ENCODE data around the gene KIF2A.
A peak's percentile ranks its signal among the peaks of the same experiment; 100 is the strongest.

KIF2A gene

GRCh38 chr5:62331921-62332320 lies 25.9 kb downstream of the KIF2A start:
- no peak for DNase-seq

- DNase-seq = no peak
Measured at GRCh38 chr5:62333250-62333794, 27.3 kb downstream of the KIF2A start.

- no peak for DNase-seq
Measured at GRCh38 chr5:62334082-62334481, 28.1 kb downstream of the KIF2A start.

GRCh38 chr5:62340392-62340791 lies 34.4 kb downstream of the KIF2A start:
- DNase-seq = no peak

- no peak for DNase-seq
Measured at GRCh38 chr5:62340979-62341378, 35.0 kb downstream of the KIF2A start.

GRCh38 chr5:62341783-62342475 lies 35.9 kb downstream of the KIF2A start:
- DNase-seq = peak; percentile 12

- DNase-seq = no peak
Measured at GRCh38 chr5:62342476-62342837, 36.5 kb downstream of the KIF2A start.

- no peak for DNase-seq
Measured at GRCh38 chr5:62343428-62343827, 37.4 kb downstream of the KIF2A start.

- DNase-seq = no peak
Measured at GRCh38 chr5:62346748-62347147, 40.7 kb downstream of the KIF2A start.

GRCh38 chr5:62347928-62348327 lies 41.9 kb downstream of the KIF2A start:
- DNase-seq = no peak

- no peak for DNase-seq
Measured at GRCh38 chr5:62348723-62349481, 42.9 kb downstream of the KIF2A start.

- DNase-seq = peak; percentile 69
Measured at GRCh38 chr5:62354028-62354874, 48.2 kb downstream of the KIF2A start.

- no peak for DNase-seq
Measured at GRCh38 chr5:62362701-62363100, 56.7 kb downstream of the KIF2A start.

GRCh38 chr5:62369039-62369438 lies 63.0 kb downstream of the KIF2A start:
- no peak for DNase-seq

- DNase-seq = no peak
Measured at GRCh38 chr5:62371409-62371808, 65.4 kb downstream of the KIF2A start.

- no peak for DNase-seq
Measured at GRCh38 chr5:62372600-62372999, 66.6 kb downstream of the KIF2A start.

- DNase-seq = no peak
Measured at GRCh38 chr5:62373382-62373781, 67.4 kb downstream of the KIF2A start.

GRCh38 chr5:62374090-62374489 lies 68.1 kb downstream of the KIF2A start:
- DNase-seq = no peak

GRCh38 chr5:62375627-62376026 lies 69.6 kb downstream of the KIF2A start:
- no peak for DNase-seq

- DNase-seq = no peak
Measured at GRCh38 chr5:62376064-62376463, 70.1 kb downstream of the KIF2A start.

GRCh38 chr5:62385131-62385530 lies 79.1 kb downstream of the KIF2A start:
- no peak for DNase-seq

- DNase-seq = no peak
Measured at GRCh38 chr5:62385816-62386400, 79.9 kb downstream of the KIF2A start.

GRCh38 chr5:62386824-62387223 lies 80.8 kb downstream of the KIF2A start:
- no peak for DNase-seq

All from CD4-positive, alpha-beta T cell treated with Interleukin-21 for 1 hour (primary cell).